Gastroesophageal sphincter (tissue), 3 donors: ENCODE measurements around the gene GRIK2.

Experiments used
- POLR2A ChIP-seq, 2 donors: fragments of 450-650 bp; IDR thresholded peaks; one replicate each; pipeline ENCODE4 v1.6.1; 2017; ENCODE audit warnings: antibody characterized with exemption in 2 of 2, mild to moderate bottlenecking in 2 of 2, moderate library complexity in 1 of 2
- POLR2AphosphoS5 ChIP-seq: sonication (generic); formaldehyde crosslinking; IDR thresholded peaks from one replicate; pipeline ENCODE4 v1.6.1; 2017; ENCODE audit warnings: antibody characterized with exemption
- TF ChIP-seq, protein P1 (sequence below), 4 experiments: fragments of 200-600 bp in 2 of 4; fragments of 450-650 bp in 2 of 4; sonication (generic) in 1 of 4; IDR thresholded peaks; one replicate each; pipeline ENCODE4 v1.5.1; 2017 to 2019; ENCODE audit warnings: antibody characterized with exemption in 4 of 4, mild to moderate bottlenecking in 2 of 4, moderate library complexity in 2 of 4

DNA sequence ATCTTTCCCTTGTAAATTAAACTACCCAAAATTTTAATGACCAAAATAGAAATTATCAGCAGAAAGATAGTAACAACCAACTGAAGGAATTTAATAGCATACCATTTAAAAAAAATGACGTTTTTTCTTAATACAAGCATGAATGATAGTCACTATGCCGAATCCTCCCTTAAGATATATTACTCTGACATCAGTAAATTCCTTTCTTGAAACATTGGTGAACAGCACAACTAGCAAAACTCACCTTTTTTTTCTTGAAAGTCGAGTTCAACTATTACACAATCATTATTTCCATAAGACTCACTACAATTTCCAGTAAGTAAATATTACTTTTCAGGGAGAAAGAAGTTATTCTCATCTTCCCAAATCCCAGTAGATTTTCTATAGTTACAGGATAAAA, 433.2 kb downstream of the GRIK2 start:
- TF ChIP-seq, protein P1, sequence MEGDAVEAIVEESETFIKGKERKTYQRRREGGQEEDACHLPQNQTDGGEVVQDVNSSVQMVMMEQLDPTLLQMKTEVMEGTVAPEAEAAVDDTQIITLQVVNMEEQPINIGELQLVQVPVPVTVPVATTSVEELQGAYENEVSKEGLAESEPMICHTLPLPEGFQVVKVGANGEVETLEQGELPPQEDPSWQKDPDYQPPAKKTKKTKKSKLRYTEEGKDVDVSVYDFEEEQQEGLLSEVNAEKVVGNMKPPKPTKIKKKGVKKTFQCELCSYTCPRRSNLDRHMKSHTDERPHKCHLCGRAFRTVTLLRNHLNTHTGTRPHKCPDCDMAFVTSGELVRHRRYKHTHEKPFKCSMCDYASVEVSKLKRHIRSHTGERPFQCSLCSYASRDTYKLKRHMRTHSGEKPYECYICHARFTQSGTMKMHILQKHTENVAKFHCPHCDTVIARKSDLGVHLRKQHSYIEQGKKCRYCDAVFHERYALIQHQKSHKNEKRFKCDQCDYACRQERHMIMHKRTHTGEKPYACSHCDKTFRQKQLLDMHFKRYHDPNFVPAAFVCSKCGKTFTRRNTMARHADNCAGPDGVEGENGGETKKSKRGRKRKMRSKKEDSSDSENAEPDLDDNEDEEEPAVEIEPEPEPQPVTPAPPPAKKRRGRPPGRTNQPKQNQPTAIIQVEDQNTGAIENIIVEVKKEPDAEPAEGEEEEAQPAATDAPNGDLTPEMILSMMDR (IDR thresholded peaks at IDR 0.05): no peak
- TF ChIP-seq POLR2A (IDR thresholded peaks at IDR 0.05) (no peak), POLR2AphosphoS5 (no peak)
